GM18508 (cell line): ENCODE data around the gene UBASH3A.

ENCODE experiments used
- ATAC-seq: cut with Tn5 transposase; IDR thresholded peaks from one replicate; pipeline ENCODE4 v1.9.1; 2021; ENCODE audit warnings: moderate number of reproducible peaks; ENCODE audit not compliant: insufficient read depth, unreplicated experiment

The UBASH3A gene

GRCh38 chr21:42427809-42428419, 24.2 kb downstream of the UBASH3A start:
- ATAC-seq = no peak

GRCh38 chr21:42429021-42429420, 25.3 kb downstream of the UBASH3A start:
- no peak for ATAC-seq

GRCh38 chr21:42429856-42430255, 26.2 kb downstream of the UBASH3A start:
- ATAC-seq = no peak

GRCh38 chr21:42430521-42430920, 26.8 kb downstream of the UBASH3A start:
- ATAC-seq = no peak

- ATAC-seq = no peak
Observed at GRCh38 chr21:42431196-42431595, 27.5 kb downstream of the UBASH3A start.

GRCh38 chr21:42432695-42433094, 29.0 kb downstream of the UBASH3A start:
- no peak for ATAC-seq

- no peak for ATAC-seq
Observed at GRCh38 chr21:42433946-42434551, 30.3 kb downstream of the UBASH3A start.

- ATAC-seq = no peak
Observed at GRCh38 chr21:42434884-42435283, 31.2 kb downstream of the UBASH3A start.

GRCh38 chr21:42435401-42435800, 31.7 kb downstream of the UBASH3A start:
- ATAC-seq = no peak

GRCh38 chr21:42435833-42436232, 32.1 kb downstream of the UBASH3A start:
- no peak for ATAC-seq

GRCh38 chr21:42436914-42437313, 33.2 kb downstream of the UBASH3A start:
- no peak for ATAC-seq

- ATAC-seq = no peak
Observed at GRCh38 chr21:42437786-42438185, 34.1 kb downstream of the UBASH3A start.

- ATAC-seq = no peak
Observed at GRCh38 chr21:42438316-42439205, 34.9 kb downstream of the UBASH3A start.

GRCh38 chr21:42439284-42440186, 35.8 kb downstream of the UBASH3A start:
- no peak for ATAC-seq

- ATAC-seq = no peak
Observed at GRCh38 chr21:42440187-42440792, 36.6 kb downstream of the UBASH3A start.

- ATAC-seq = no peak
Observed at GRCh38 chr21:42441963-42442362, 38.3 kb downstream of the UBASH3A start.

GRCh38 chr21:42443181-42443785, 39.6 kb downstream of the UBASH3A start:
- no peak for ATAC-seq

GRCh38 chr21:42443876-42444744, 40.4 kb downstream of the UBASH3A start:
- no peak for ATAC-seq

GRCh38 chr21:42444745-42445059, 41.0 kb downstream of the UBASH3A start:
- no peak for ATAC-seq
